Measurements from ENCODE around the gene OR51V1.

DNA sequence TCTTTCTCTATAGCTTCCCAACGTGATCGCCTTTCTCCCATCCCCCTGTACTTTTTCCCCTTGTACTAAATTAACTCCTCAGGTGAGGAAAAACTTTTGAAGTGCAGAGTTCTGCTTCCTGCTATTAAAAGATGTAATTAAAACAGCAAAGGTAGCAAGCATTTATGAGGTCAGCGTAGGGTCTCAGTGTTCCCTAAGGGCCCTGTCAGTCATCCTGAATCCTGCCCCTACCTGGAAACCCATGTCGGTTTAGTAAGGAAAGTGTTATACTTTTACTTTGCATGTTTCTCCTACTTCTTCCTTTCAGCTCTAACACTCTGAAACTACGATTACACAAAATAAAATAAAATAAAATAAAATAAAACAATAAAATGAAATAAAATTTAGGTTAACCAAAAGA, 27.6 kb upstream of the OR51V1 start:
- no peak for TF ChIP-seq CTCF (IDR thresholded peaks at IDR 0.05)
- no peak for TF ChIP-seq POLR2A (IDR thresholded peaks at IDR 0.05)
